Pancreas (tissue), 10 donors: ENCODE results near the gene ABTB2. TPM values are rescaled to one million over a fixed set of nuclear protein-coding genes. Genes with fewer than 3 reads are reported as not detected.

ENCODE experiments used
- ATAC-seq, 4 donors: fragments of 200-7000 bp; cut with Tn5 transposase; one replicate each; pipeline versions ENCODE4 v1.8.0 to v1.9.1; 2020; ENCODE audit warnings: mild to moderate bottlenecking in 4 of 4, moderate library complexity in 4 of 4
- DNase-seq, 6 donors: peaks; one replicate each; pipeline ENCODE4 v3.0.0-alpha.2; 2020
- FAIRE-seq: peaks from 2 replicates; lab custom pipeline; 2012; peaks lifted over from hg19 to GRCh38; lab: Jason Lieb, UNC
- H3K27ac ChIP-seq, 4 donors: fragments of 200-600 bp; sonication (generic); 1 replicate in 3 of 4; 2 replicates in 1 of 4; pipeline versions ENCODE4 v1.5.0 to v1.8.0; 2020
- H3K27me3 ChIP-seq, 4 donors: fragments of 200-600 bp; one replicate each; pipeline ENCODE4 v1.8.0; 2021
- H3K36me3 ChIP-seq, 3 donors: fragments of 200-600 bp; sonication (generic) in 1 of 3; one replicate each; pipeline versions ENCODE4 v1.5.0 to v1.8.0; 2020 to 2021
- H3K4me1 ChIP-seq, 3 donors: fragments of 200-600 bp; one replicate each; pipeline ENCODE4 v1.8.0; 2021
- H3K4me3 ChIP-seq, 4 donors: fragments of 200-600 bp; sonication (generic) in 2 of 4; one replicate each; pipeline versions ENCODE4 v1.5.0 to v1.8.0; 2020 to 2021
- H3K9me3 ChIP-seq, 4 donors: fragments of 200-600 bp; one replicate each; pipeline ENCODE4 v1.8.0; 2021
- CTCF ChIP-seq, 4 donors: fragments of 200-600 bp; sonication (generic) in 3 of 4; IDR thresholded peaks; one replicate each; pipeline versions ENCODE4 v1.5.0 to v1.8.0; 2021; ENCODE audit warnings: antibody characterized with exemption in 4 of 4
- WGBS, 2 donors: extraction: QIAGEN DNeasy Blood & Tissue Kit; methylation state at CpG; one replicate each; pipeline ENCODE4 v1.1.7; 2013; 5-methylcytosine and 5-hydroxymethylcytosine counted together
- intact Hi-C, 3 donors: fragments of 100-400 bp; cut with DNase I; formaldehyde crosslinking; loops; one replicate each; pipeline versions ENCODE4 v1.11.1 to v1.14.2; 2022
- polyA plus RNA-seq, 2 donors: library from polyadenylated mRNA; stranded (reverse); fragments of 200-250 nt; gene quantifications; one replicate each; pipeline ENCODE4 v1.2.3, GENCODE V29; 2013
- total RNA-seq, 6 donors: library from RNA; stranded (reverse); fragmentation: NEBNext Ultra II Directional in 4 of 6; extraction: Animal tissue kit (Norgen Biotek cat#: 25700) in 4 of 6; gene quantifications; one replicate each; pipeline versions ENCODE4 v1.2.1 to v1.2.4, GENCODE V29; 2021 to 2023
- donor health status: healthy with polysubstance abuse.
- donor health status: DM: no; HTN: no; CAD: no; lungs with moderate emphysema.
- donor health status: DM: no; HTN: no; CAD: no.
- donor health status: control.
- donor health status: control.
- donor health status: Bipolar disorder and iron deficiency.
- donor health status: DM: yes; HTN: yes; CAD: no.
- donor health status: DM: no; HTN: no; CAD: no.
- donor health status: DM: no; HTN: no; CAD: no.
- donor health status: DM: yes; HTN: yes; CAD: no.

Gene ABTB2
- total and polyA plus RNA-seq, 8 donors = 0.63 to 4.4 (median 1.9) TPM

- intact Hi-C loops = no loop called here
- Histone ChIP-seq H3K4me1 (peaks cover 0 to 10% (median 0%) of the 10 kb centered on the region in 3 donors), H3K27ac (peak overlapping the region in 1 of 4 donors; percentile 6), H3K27me3 (no peaks in the 10 kb centered on the region), H3K4me3 (no peak overlapping the region), H3K36me3 (no peaks in the 10 kb centered on the region), H3K9me3 (no peaks in the 10 kb centered on the region)
- FAIRE-seq (no peak), DNase-seq (peak; percentile 54 to 79 (median 69)), ATAC-seq (peak; percentile 78 to 92 (median 88))
- no peak for TF ChIP-seq CTCF (IDR thresholded peaks at IDR 0.05)
- WGBS, 2 donors = 23% methylated on average over 3 of the region's 3 CpGs
Observed at GRCh38 chr11:34252651-34253050, 105.2 kb downstream of the ABTB2 start.

- H3K27ac ChIP-seq = no peak overlapping the region
- peaks cover 0 to 10% (median 0%) of the 10 kb centered on the region in 3 donors for H3K4me1 ChIP-seq
- H3K36me3 ChIP-seq = no peaks in the 10 kb centered on the region
- 90 to 94% methylated on average over 7 of the region's 7 CpGs for WGBS, 2 donors
- no peaks in the 10 kb centered on the region for H3K27me3 ChIP-seq
- intact Hi-C loops = no loop called here
- FAIRE-seq = no peak
- ATAC-seq = no peak
- H3K4me3 ChIP-seq = no peak overlapping the region
- H3K9me3 ChIP-seq = no peaks in the 10 kb centered on the region
- DNase-seq = no peak
- TF ChIP-seq CTCF (IDR thresholded peaks at IDR 0.05) = no peak
Observed at GRCh38 chr11:34252015-34252414, 105.8 kb downstream of the ABTB2 start.

- DNase-seq = no peak
- 68 to 72% methylated on average over 3 of the region's 3 CpGs for WGBS, 2 donors
- intact Hi-C loops = no loop called here
- Histone ChIP-seq H3K27me3 (no peaks in the 10 kb centered on the region), H3K4me1 (peaks cover 0 to 10% (median 0%) of the 10 kb centered on the region in 3 donors), H3K9me3 (no peaks in the 10 kb centered on the region), H3K36me3 (no peaks in the 10 kb centered on the region), H3K27ac (no peak overlapping the region), H3K4me3 (no peak overlapping the region)
- TF ChIP-seq CTCF (IDR thresholded peaks at IDR 0.05) = no peak
- FAIRE-seq = no peak
- no peak for ATAC-seq
Observed at GRCh38 chr11:34251589-34251980, 106.2 kb downstream of the ABTB2 start.

- no peak for TF ChIP-seq CTCF (IDR thresholded peaks at IDR 0.05)
- FAIRE-seq (no peak), DNase-seq (no peak), ATAC-seq (peak in 3 of 4 donors; percentile 31 to 52 (median 36))
- Histone ChIP-seq H3K4me3 (no peak overlapping the region), H3K9me3 (no peaks in the 10 kb centered on the region), H3K4me1 (peaks cover 0 to 10% (median 0%) of the 10 kb centered on the region in 3 donors), H3K36me3 (no peaks in the 10 kb centered on the region), H3K27ac (no peak overlapping the region), H3K27me3 (no peaks in the 10 kb centered on the region)
- intact Hi-C loops = no loop called here
- 86 to 87% methylated on average over 10 of the region's 10 CpGs for WGBS, 2 donors
Observed at GRCh38 chr11:34250732-34251588, 106.8 kb downstream of the ABTB2 start.

GRCh38 chr11:34250211-34250610, 107.6 kb downstream of the ABTB2 start:
- DNase-seq (no peak), ATAC-seq (no peak), FAIRE-seq (no peak)
- no peaks in the 10 kb centered on the region for H3K9me3 ChIP-seq
- WGBS, 2 donors = 75 to 82% methylated on average over 2 of the region's 2 CpGs
- no peaks in the 10 kb centered on the region for H3K27me3 ChIP-seq
- no peak for TF ChIP-seq CTCF (IDR thresholded peaks at IDR 0.05)
- no peaks in the 10 kb centered on the region for H3K36me3 ChIP-seq
- H3K4me3 ChIP-seq = no peak overlapping the region
- peaks cover 0 to 10% (median 0%) of the 10 kb centered on the region in 3 donors for H3K4me1 ChIP-seq
- intact Hi-C loops = no loop called here
- no peak overlapping the region for H3K27ac ChIP-seq
